Mesenchymal stem cell (in vitro differentiated cells and primary cell): ENCODE measurements around the gene NFILZ.
A peak's percentile ranks its signal among the peaks of the same experiment; 100 is the strongest.
"Not testable (repeated sequence)": the region's sequence is repeated elsewhere in the genome, so short reads cannot be mapped to it uniquely, and the experiment has no call there.

Experiments
- DNase-seq: peaks from one replicate; pipeline ENCODE4 v3.0.0-alpha.2; 2013
- H2AFZ ChIP-seq: one replicate; pipeline ENCODE4 v1.6.1; 2013; ENCODE audit warnings: low read depth, mild to moderate bottlenecking, control low read depth, inconsistent platforms, low read length, moderate library complexity
- H2AK5ac ChIP-seq: 2 replicates; pipeline ENCODE4 v1.6.1; 2013; ENCODE audit warnings: low read length, moderate library complexity, mild to moderate bottlenecking, inconsistent platforms; ENCODE audit not compliant: severe bottlenecking
- H2BK120ac ChIP-seq: one replicate; pipeline ENCODE4 v1.6.1; 2013; ENCODE audit warnings: low read depth, mild to moderate bottlenecking, inconsistent platforms, low read length, moderate library complexity
- H2BK12ac ChIP-seq, 2 experiments: one replicate each; pipeline ENCODE4 v1.6.1; 2013; ENCODE audit warnings: inconsistent platforms in 2 of 2, low read length in 2 of 2, mild to moderate bottlenecking in 2 of 2, moderate library complexity in 2 of 2, control low read depth in 1 of 2
- H2BK15ac ChIP-seq: one replicate; pipeline ENCODE4 v1.6.1; 2013; ENCODE audit warnings: mild to moderate bottlenecking, low read depth, inconsistent platforms; ENCODE audit not compliant: poor library complexity, severe bottlenecking
- H2BK5ac ChIP-seq: 2 replicates; pipeline ENCODE4 v1.6.1; 2013; ENCODE audit warnings: low read depth, mild to moderate bottlenecking, low read length, control low read depth, inconsistent platforms; ENCODE audit not compliant: poor library complexity, severe bottlenecking
- H3K14ac ChIP-seq, 2 experiments: one replicate each; pipeline ENCODE4 v1.6.1; 2013; ENCODE audit warnings: inconsistent platforms in 2 of 2, low read length in 2 of 2, control low read depth in 1 of 2, mild to moderate bottlenecking in 1 of 2, moderate library complexity in 1 of 2
- H3K18ac ChIP-seq, 2 experiments: one replicate each; pipeline ENCODE4 v1.6.1; 2013; ENCODE audit warnings: inconsistent platforms in 2 of 2, low read length in 2 of 2, control low read depth in 1 of 2, low read depth in 1 of 2, mild to moderate bottlenecking in 1 of 2
- H3K23ac ChIP-seq, 2 experiments: one replicate each; pipeline ENCODE4 v1.6.1; 2013; ENCODE audit warnings: inconsistent platforms in 2 of 2, low read length in 2 of 2, mild to moderate bottlenecking in 2 of 2, moderate library complexity in 2 of 2, control low read depth in 1 of 2
- H3K27ac ChIP-seq: 2 replicates; pipeline ENCODE4 v1.5.1; 2013; ENCODE audit warnings: mild to moderate bottlenecking, moderate library complexity, low read length, control low read depth, inconsistent platforms; ENCODE audit not compliant: poor library complexity, severe bottlenecking
- H3K27me3 ChIP-seq, 2 experiments: 2 replicates each; pipeline versions ENCODE4 v1.6.1 to v1.7.0; 2013; ENCODE audit warnings: low read length in 2 of 2, mild to moderate bottlenecking in 2 of 2, moderate library complexity in 2 of 2, control low read depth in 1 of 2, inconsistent platforms in 1 of 2; ENCODE audit not compliant: control insufficient read depth in 1 of 2, insufficient read depth in 1 of 2
- H3K36me3 ChIP-seq, 2 experiments: 2 replicates each; pipeline versions ENCODE4 v1.6.1 to v1.7.0; 2013; ENCODE audit warnings: low read length in 2 of 2, control low read depth in 1 of 2, inconsistent platforms in 1 of 2, low read depth in 1 of 2, mild to moderate bottlenecking in 1 of 2; ENCODE audit not compliant: insufficient read depth in 2 of 2, control insufficient read depth in 1 of 2
- H3K4ac ChIP-seq, 2 experiments: one replicate each; pipeline ENCODE4 v1.6.1; 2013; ENCODE audit warnings: inconsistent platforms in 2 of 2, low read length in 2 of 2, mild to moderate bottlenecking in 2 of 2, moderate library complexity in 2 of 2, control low read depth in 1 of 2, low read depth in 1 of 2
- H3K4me1 ChIP-seq: 2 replicates; pipeline ENCODE4 v1.6.1; 2013; ENCODE audit warnings: low read depth, low read length, control low read depth; ENCODE audit not compliant: control insufficient read depth, insufficient read depth
- H3K4me2 ChIP-seq: 2 replicates; pipeline ENCODE4 v1.6.1; 2013; ENCODE audit warnings: low read length, mild to moderate bottlenecking, inconsistent platforms; ENCODE audit not compliant: poor library complexity, severe bottlenecking
- H3K4me3 ChIP-seq, 2 experiments: 2 replicates each; pipeline versions ENCODE4 v1.5.1 to v1.7.0; 2013; ENCODE audit warnings: low read length in 2 of 2, mild to moderate bottlenecking in 2 of 2, control low read depth in 1 of 2, low read depth in 1 of 2; ENCODE audit not compliant: insufficient read depth in 1 of 2
- H3K79me1 ChIP-seq: replicated peaks from 2 replicates; pipeline ENCODE4 v1.6.1; 2013; ENCODE audit warnings: mild to moderate bottlenecking, control low read depth, low read length, inconsistent platforms; ENCODE audit not compliant: poor library complexity, severe bottlenecking
- H3K9ac ChIP-seq: 2 replicates; pipeline ENCODE4 v1.7.0; 2013; ENCODE audit warnings: mild to moderate bottlenecking, low read length, moderate library complexity
- H3K9me3 ChIP-seq: 2 replicates; pipeline ENCODE4 v1.7.0; 2013; ENCODE audit warnings: mild to moderate bottlenecking, low read length; ENCODE audit not compliant: control insufficient read depth
- H4K8ac ChIP-seq: one replicate; pipeline ENCODE4 v1.6.1; 2013; ENCODE audit warnings: inconsistent platforms, mild to moderate bottlenecking, low read length, moderate library complexity
- H4K91ac ChIP-seq: one replicate; pipeline ENCODE4 v1.6.1; 2013; ENCODE audit warnings: mild to moderate bottlenecking, low read length, inconsistent platforms
- WGBS: methylation state at CpG from one replicate; pipeline ENCODE4 v1.1.7; 2013; ENCODE audit warnings: mixed read lengths; 5-methylcytosine and 5-hydroxymethylcytosine counted together

NFILZ gene

GRCh38 chr19:8615024-8615423 lies 15.4 kb upstream of the NFILZ start:
- Histone ChIP-seq H3K9ac (no peak overlapping the region), H2AK5ac (no peak overlapping the region), H3K4me3 (no peak overlapping the region), H3K18ac (no peak overlapping the region), H3K4me2 (no peak overlapping the region), H3K27ac (peak overlapping the region; percentile 3), H2AFZ (no peak overlapping the region), H4K8ac (no peak overlapping the region), H3K4ac (no peak overlapping the region), H3K14ac (no peak overlapping the region), H2BK5ac (no peak overlapping the region), H2BK12ac (no peak overlapping the region), H3K27me3 (peaks cover 3 to 9% of the 10 kb centered on the region in 2 experiments), H4K91ac (no peak overlapping the region), H3K9me3 (no peaks in the 10 kb centered on the region), H3K23ac (no peak overlapping the region), H3K4me1 (peaks cover 16% of the 10 kb centered on the region), H2BK120ac (no peak overlapping the region), H3K36me3 (no peaks in the 10 kb centered on the region), H3K79me1 (no peaks in the 10 kb centered on the region), H2BK15ac (no peak overlapping the region)
- peak; percentile 60 for DNase-seq
- WGBS: 27% methylated on average over 6 of the region's 6 CpGs

GRCh38 chr19:8615813-8616596 lies 14.4 kb upstream of the NFILZ start:
- no peaks in the 10 kb centered on the region for H3K36me3 ChIP-seq
- peaks cover 3 to 19% of the 10 kb centered on the region in 2 experiments for H3K27me3 ChIP-seq
- WGBS: 54% methylated on average over 23 of the region's 23 CpGs

GRCh38 chr19:8616861-8617260 lies 13.6 kb upstream of the NFILZ start:
- H3K36me3 ChIP-seq: no peaks in the 10 kb centered on the region
- H2BK15ac ChIP-seq: no peak overlapping the region
- H3K4me1 ChIP-seq: peaks cover 9% of the 10 kb centered on the region
- no peak overlapping the region for H4K91ac ChIP-seq
- DNase-seq: no peak
- H3K79me1 ChIP-seq: no peaks in the 10 kb centered on the region
- no peak overlapping the region for H2AK5ac ChIP-seq
- no peak overlapping the region for H2BK12ac ChIP-seq
- peaks cover 3 to 19% of the 10 kb centered on the region in 2 experiments for H3K27me3 ChIP-seq
- H3K18ac ChIP-seq: no peak overlapping the region
- H2BK5ac ChIP-seq: no peak overlapping the region
- H4K8ac ChIP-seq: no peak overlapping the region
- no peak overlapping the region for H3K4ac ChIP-seq
- H2BK120ac ChIP-seq: no peak overlapping the region
- H3K23ac ChIP-seq: no peak overlapping the region
- no peaks in the 10 kb centered on the region for H3K9me3 ChIP-seq
- H3K27ac ChIP-seq: no peak overlapping the region
- no peak overlapping the region for H3K9ac ChIP-seq
- H2AFZ ChIP-seq: no peak overlapping the region
- H3K14ac ChIP-seq: no peak overlapping the region
- H3K4me2 ChIP-seq: no peak overlapping the region
- WGBS: 83% methylated on average over 2 of the region's 6 CpGs
- H3K4me3 ChIP-seq: no peak overlapping the region

More at GRCh38 chr19:8615813-8616596, 14.4 kb upstream of the NFILZ start:
- no peak overlapping the region for H3K9ac ChIP-seq
- H2BK12ac ChIP-seq: no peak overlapping the region
- H3K18ac ChIP-seq: no peak overlapping the region
- no peak overlapping the region for H2AFZ ChIP-seq
- DNase-seq: peak; percentile 50
- H3K27ac ChIP-seq: no peak overlapping the region
- H4K91ac ChIP-seq: no peak overlapping the region
- H3K4me2 ChIP-seq: no peak overlapping the region
- no peak overlapping the region for H2BK15ac ChIP-seq
- no peak overlapping the region for H3K4me3 ChIP-seq
- no peak overlapping the region for H2BK5ac ChIP-seq
- H4K8ac ChIP-seq: no peak overlapping the region
- no peaks in the 10 kb centered on the region for H3K79me1 ChIP-seq
- H3K4me1 ChIP-seq: peaks cover 16% of the 10 kb centered on the region
- H2BK120ac ChIP-seq: no peak overlapping the region
- no peaks in the 10 kb centered on the region for H3K9me3 ChIP-seq
- H3K14ac ChIP-seq: no peak overlapping the region
- no peak overlapping the region for H3K23ac ChIP-seq
- no peak overlapping the region for H2AK5ac ChIP-seq
- no peak overlapping the region for H3K4ac ChIP-seq

GRCh38 chr19:8617325-8617724 lies 13.1 kb upstream of the NFILZ start:
- H3K9me3 ChIP-seq, H3K4me3 ChIP-seq, H2BK15ac ChIP-seq, H3K9ac ChIP-seq, H2BK5ac ChIP-seq, H4K8ac ChIP-seq, DNase-seq, H3K79me1 ChIP-seq, H3K23ac ChIP-seq, H3K27ac ChIP-seq, H2BK120ac ChIP-seq, H3K4me2 ChIP-seq, H2BK12ac ChIP-seq, H3K18ac ChIP-seq, H4K91ac ChIP-seq, H3K4ac ChIP-seq, H3K14ac ChIP-seq, H2AK5ac ChIP-seq, H2AFZ ChIP-seq, H3K4me1 ChIP-seq, H3K36me3 ChIP-seq: not testable (repeated sequence)
- 77% methylated on average over 14 of the region's 15 CpGs for WGBS
- peaks cover 3 to 19% of the 10 kb centered on the region in 2 experiments for H3K27me3 ChIP-seq
